ENCODE data around the gene PTPRA. TPM values are rescaled to one million over a fixed set of nuclear protein-coding genes. Genes with fewer than 3 reads are reported as not detected.

The PTPRA gene
- total and polyA plus RNA-seq, 2 of the 13 experiments (the other 11 are each of a cell fraction or from before 2014, with no cell fraction given): 47.2 to 127 TPM

DNA sequence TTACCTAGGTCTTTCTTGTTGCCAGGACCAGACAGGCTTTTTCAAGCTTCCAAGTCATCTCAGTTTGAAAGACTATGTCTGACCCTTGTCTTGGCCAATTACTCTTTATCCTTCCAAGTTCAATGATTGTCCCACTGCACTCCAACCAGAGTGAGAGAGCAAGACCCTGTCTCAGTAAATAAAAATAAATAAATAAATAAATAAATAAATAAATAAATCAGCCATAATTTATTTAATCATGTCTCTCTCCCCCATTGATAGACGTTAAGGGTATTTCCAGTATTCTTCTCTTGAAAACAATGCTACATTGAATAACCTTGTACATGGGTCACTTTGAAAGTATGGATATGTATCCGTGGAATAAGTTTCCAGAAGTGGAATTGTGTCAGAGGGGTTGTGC lies 83.2 kb downstream of the PTPRA start:
- FAIRE-seq (no peak), DNase-seq (ENCODE audit: low spot score) (no peak), ATAC-seq (no peak)
- no peaks in the 10 kb centered on the region for H3K27me3 ChIP-seq (ENCODE audit: control insufficient read depth in 1 of 2, insufficient read depth in 2 of 2, low read length in 2 of 2)
- H4K20me1 ChIP-seq (ENCODE audit: insufficient read depth, low read length): no peaks in the 10 kb centered on the region
- H3K36me3 ChIP-seq (replicated peaks in 1 of 2; ENCODE audit: control insufficient read depth in 1 of 2, insufficient read depth in 2 of 2, low read length in 2 of 2): peaks cover 9 to 22% of the 10 kb centered on the region in 2 experiments; a peak in 4 of 5 replicates
- BruUV-seq (replicated peaks): no TSS peak
- H3K4me2 ChIP-seq (ENCODE audit: low read depth, low read length): no peak overlapping the region
- no peak overlapping the region for H2AFZ ChIP-seq (ENCODE audit: low read length)
- POLR2A ChIA-PET: no interaction called here
- H3K79me2 ChIP-seq (ENCODE audit: insufficient read depth, low read length): no peaks in the 10 kb centered on the region
- H3K4me1 ChIP-seq (ENCODE audit: insufficient read depth, low read length): no peaks in the 10 kb centered on the region
- no peak overlapping the region for H3K27ac ChIP-seq (ENCODE audit: extremely low read length, insufficient read depth, low read length)
- no peak overlapping the region for H3K4me3 ChIP-seq (replicated peaks in 1 of 3; ENCODE audit: insufficient read depth in 1 of 3, low read depth in 2 of 3, low read length in 3 of 3)
- TF ChIP-seq MZF1 (CRISPR knock-in tag; IDR thresholded peaks at IDR 0.05; ENCODE audit: borderline replicate concordance) (no peak), ZNF749 (CRISPR knock-in tag; IDR thresholded peaks at IDR 0.05; ENCODE audit: borderline replicate concordance) (no peak), ZNF343 (CRISPR knock-in tag; IDR thresholded peaks at IDR 0.05) (no peak), ZNF816 (CRISPR knock-in tag; IDR thresholded peaks at IDR 0.05; ENCODE audit: borderline replicate concordance) (no peak), CEBPB (IDR thresholded peaks at IDR 0.05; ENCODE audit: borderline replicate concordance, low read depth, low read length) (no peak), IRF1 (CRISPR knock-in tag; IDR thresholded peaks at IDR 0.05; ENCODE audit: low read depth) (no peak)
- TF ChIP-seq, protein P1, sequence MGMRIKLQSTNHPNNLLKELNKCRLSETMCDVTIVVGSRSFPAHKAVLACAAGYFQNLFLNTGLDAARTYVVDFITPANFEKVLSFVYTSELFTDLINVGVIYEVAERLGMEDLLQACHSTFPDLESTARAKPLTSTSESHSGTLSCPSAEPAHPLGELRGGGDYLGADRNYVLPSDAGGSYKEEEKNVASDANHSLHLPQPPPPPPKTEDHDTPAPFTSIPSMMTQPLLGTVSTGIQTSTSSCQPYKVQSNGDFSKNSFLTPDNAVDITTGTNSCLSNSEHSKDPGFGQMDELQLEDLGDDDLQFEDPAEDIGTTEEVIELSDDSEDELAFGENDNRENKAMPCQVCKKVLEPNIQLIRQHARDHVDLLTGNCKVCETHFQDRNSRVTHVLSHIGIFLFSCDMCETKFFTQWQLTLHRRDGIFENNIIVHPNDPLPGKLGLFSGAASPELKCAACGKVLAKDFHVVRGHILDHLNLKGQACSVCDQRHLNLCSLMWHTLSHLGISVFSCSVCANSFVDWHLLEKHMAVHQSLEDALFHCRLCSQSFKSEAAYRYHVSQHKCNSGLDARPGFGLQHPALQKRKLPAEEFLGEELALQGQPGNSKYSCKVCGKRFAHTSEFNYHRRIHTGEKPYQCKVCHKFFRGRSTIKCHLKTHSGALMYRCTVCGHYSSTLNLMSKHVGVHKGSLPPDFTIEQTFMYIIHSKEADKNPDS (CRISPR knock-in tag; IDR thresholded peaks at IDR 0.05): no peak
- TF ChIP-seq, protein P2, sequence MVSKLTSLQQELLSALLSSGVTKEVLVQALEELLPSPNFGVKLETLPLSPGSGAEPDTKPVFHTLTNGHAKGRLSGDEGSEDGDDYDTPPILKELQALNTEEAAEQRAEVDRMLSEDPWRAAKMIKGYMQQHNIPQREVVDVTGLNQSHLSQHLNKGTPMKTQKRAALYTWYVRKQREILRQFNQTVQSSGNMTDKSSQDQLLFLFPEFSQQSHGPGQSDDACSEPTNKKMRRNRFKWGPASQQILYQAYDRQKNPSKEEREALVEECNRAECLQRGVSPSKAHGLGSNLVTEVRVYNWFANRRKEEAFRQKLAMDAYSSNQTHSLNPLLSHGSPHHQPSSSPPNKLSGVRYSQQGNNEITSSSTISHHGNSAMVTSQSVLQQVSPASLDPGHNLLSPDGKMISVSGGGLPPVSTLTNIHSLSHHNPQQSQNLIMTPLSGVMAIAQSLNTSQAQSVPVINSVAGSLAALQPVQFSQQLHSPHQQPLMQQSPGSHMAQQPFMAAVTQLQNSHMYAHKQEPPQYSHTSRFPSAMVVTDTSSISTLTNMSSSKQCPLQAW (CRISPR knock-in tag; IDR thresholded peaks at IDR 0.05): no peak
- CTCF ChIA-PET (ENCODE audit: low intra/inter-chr PET ratio, low total read pairs): no interaction called here
- H3K9me3 ChIP-seq (ENCODE audit: low read length): no peaks in the 10 kb centered on the region
- in situ Hi-C loops (cut with HindIII; ENCODE audit: extremely low pct_ligation_motif_present, low pct_unique_long_range_greater_than_20kb) (no loop called here), intact Hi-C loops (cut with micrococcal nuclease; ENCODE audit: unreplicated experiment) (no loop called here)
- WGBS (ENCODE audit: low lambda C conversion rate): 98% methylated on average over 2 of the region's 2 CpGs
- no peak overlapping the region for H3K9ac ChIP-seq (ENCODE audit: insufficient read depth, low read depth, low read length)
